22Rv1 (cell line): ENCODE data around the gene ELOVL1.

ENCODE experiments used
- ZFX ChIP-seq: fragments of 450-650 bp; IDR thresholded peaks from 2 replicates; pipeline ENCODE4 v1.6.1; 2017; ENCODE audit warnings: antibody characterized with exemption, borderline replicate concordance
- TF ChIP-seq, protein P1 (sequence below): fragments of 450-650 bp; IDR thresholded peaks from 2 replicates; pipeline ENCODE4 v1.5.1; 2017; ENCODE audit warnings: mild to moderate bottlenecking

DNA sequence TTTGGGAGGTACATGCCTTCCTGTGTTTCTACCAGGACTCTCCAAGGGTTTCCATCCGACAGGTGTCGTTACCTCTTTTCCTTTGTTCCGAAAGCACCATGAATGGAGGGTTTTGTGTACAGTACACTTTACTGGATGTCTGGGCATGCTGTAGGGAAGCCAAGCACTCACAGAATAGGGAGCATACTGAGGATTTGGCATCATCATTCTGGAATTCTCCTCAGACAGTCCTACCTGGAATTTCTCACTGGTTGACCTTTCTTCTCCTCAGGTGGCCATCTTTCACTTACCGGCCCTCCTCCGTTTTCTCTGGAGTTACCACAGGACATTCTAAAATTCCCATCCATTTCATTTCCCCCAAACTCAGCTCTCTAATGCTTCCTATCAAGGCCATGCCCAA lies 36.1 kb downstream of the ELOVL1 start:
- TF ChIP-seq, protein P1, sequence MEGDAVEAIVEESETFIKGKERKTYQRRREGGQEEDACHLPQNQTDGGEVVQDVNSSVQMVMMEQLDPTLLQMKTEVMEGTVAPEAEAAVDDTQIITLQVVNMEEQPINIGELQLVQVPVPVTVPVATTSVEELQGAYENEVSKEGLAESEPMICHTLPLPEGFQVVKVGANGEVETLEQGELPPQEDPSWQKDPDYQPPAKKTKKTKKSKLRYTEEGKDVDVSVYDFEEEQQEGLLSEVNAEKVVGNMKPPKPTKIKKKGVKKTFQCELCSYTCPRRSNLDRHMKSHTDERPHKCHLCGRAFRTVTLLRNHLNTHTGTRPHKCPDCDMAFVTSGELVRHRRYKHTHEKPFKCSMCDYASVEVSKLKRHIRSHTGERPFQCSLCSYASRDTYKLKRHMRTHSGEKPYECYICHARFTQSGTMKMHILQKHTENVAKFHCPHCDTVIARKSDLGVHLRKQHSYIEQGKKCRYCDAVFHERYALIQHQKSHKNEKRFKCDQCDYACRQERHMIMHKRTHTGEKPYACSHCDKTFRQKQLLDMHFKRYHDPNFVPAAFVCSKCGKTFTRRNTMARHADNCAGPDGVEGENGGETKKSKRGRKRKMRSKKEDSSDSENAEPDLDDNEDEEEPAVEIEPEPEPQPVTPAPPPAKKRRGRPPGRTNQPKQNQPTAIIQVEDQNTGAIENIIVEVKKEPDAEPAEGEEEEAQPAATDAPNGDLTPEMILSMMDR: no peak
- no peak for TF ChIP-seq ZFX
